Lower leg skin (tissue), 3 donors: ENCODE measurements around the gene CKAP4.

ENCODE experiments used
- CTCF ChIP-seq, 3 donors: fragments of 450-650 bp; IDR thresholded peaks; one replicate each; pipeline ENCODE4 v1.5.1; 2016; ENCODE audit warnings: antibody characterized with exemption in 3 of 3, mild to moderate bottlenecking in 3 of 3, moderate library complexity in 2 of 3
- POLR2A ChIP-seq, 2 donors: fragments of 450-650 bp; IDR thresholded peaks; one replicate each; pipeline ENCODE4 v1.6.1; 2016 to 2017; ENCODE audit warnings: antibody characterized with exemption in 2 of 2, mild to moderate bottlenecking in 1 of 2, moderate library complexity in 1 of 2

GRCh38 chr12:106248312-106248845 is 559 bp upstream of the CKAP4 start:
- no peak for TF ChIP-seq CTCF (IDR thresholded peaks at IDR 0.05)
- TF ChIP-seq POLR2A (IDR thresholded peaks at IDR 0.05): no peak
